Activated CD4-positive, alpha-beta T cell treated with anti-CD3 and anti-CD28 coated beads, Interleukin-2, amount 50 U/mL, for 16 hours (primary cell): Measurements from ENCODE around the gene ZDHHC1.
A peak's percentile ranks its signal among the peaks of the same experiment; 100 is the strongest.

ENCODE experiments used
- DNase-seq: peaks from one replicate; pipeline ENCODE4 v3.0.0-alpha.2; 2020

ZDHHC1 gene

DNA sequence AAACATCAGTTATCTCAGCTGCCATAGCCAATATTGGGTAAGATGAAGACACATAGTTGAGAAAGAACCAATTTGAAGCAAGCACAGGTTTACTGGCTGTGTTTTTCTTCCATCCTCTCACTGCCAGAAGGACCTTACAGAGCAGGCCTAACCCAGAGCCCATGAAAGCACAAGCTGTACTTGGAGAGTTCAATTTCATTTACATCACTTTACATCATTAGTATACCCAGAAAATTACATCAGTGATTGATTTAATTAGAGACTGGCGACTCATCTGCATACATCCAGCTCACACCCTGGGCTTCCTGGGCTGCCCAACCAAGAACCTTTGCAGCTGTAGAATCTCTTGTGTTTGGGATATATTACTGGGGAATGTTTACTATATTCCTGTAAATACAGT, 66.0 kb downstream of the ZDHHC1 start:
- DNase-seq, result no peak

GRCh38 chr16:67349172-67349571, 67.1 kb downstream of the ZDHHC1 start:
- DNase-seq, result peak; percentile 27

DNA sequence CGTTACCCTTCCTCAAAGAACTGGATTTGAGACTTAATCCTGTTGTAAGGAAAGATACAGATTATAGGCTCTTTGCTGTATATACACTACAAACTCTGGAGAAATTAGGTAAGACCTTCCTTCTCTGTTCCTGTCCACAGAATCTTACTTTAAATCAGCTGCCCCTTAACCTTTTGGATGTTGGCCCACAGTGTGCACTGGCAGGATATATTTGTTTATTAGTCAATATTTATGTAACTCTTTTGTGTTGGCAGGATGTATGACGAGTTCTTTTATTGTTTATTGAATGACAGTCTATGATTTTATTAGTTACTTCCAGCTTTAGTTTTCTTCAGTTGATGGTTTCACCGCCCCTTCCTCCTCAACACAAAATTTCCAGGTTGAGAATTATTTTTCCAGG, 69.9 kb downstream of the ZDHHC1 start:
- no peak for DNase-seq

- no peak for DNase-seq
These were observed 70.9 kb downstream of the ZDHHC1 start for GRCh38 chr16:67345401-67345800.
